GM19452 (cell line): Measurements from ENCODE around the gene FAM193B.
"Not testable (repeated sequence)": the region's sequence is repeated elsewhere in the genome, so short reads cannot be mapped to it uniquely, and the experiment has no call there.

Experiments used
- ATAC-seq: cut with Tn5 transposase; IDR thresholded peaks from one replicate; pipeline ENCODE4 v1.9.1; 2021; ENCODE audit not compliant: unreplicated experiment

FAM193B gene

GRCh38 chr5:177578316-177578715 lies 24.0 kb upstream of the FAM193B start:
- ATAC-seq, result no peak

DNA sequence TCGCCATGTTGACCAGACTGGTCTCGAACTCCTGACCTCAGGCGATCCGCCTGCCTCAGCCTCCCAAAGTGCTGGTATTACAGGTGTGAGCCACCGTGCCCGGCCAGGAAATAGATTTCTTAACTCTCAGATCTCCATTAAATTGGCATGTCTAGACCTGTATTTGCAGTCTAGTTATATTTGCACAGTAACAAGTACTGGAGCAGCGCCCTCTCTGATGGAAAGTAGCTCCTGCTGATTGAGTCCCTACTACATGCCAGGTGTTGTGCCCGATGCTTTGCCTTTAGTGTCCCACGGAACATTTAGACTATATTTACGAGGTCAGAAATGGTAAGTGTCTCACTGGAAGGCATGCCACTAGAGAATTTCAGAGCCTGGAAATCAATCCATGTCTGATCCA lies 21.8 kb upstream of the FAM193B start:
- ATAC-seq, result no peak

GRCh38 chr5:177575488-177575887 lies 21.1 kb upstream of the FAM193B start:
- no peak for ATAC-seq

DNA sequence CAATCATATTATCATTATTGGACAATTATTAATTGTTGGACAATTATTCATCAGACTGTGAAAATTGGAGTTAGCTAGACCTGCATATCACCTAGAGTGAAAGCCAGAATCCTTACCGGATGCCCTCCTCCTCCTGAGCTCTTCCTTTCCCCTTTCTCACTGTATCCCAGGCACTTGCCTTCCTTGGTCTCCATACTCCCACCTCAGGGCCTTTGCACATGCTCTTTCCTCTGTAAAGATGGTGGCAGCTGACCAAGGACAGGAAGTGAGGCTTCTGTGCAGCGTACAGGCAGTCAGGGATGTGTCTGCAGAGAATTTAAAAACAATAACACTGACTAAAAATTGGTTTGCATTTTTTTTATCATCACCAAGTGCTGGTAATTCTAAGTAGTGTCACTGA lies 15.5 kb upstream of the FAM193B start:
- ATAC-seq, result no peak

- ATAC-seq, result no peak
Measured at GRCh38 chr5:177568326-177568725, 14.0 kb upstream of the FAM193B start.

DNA sequence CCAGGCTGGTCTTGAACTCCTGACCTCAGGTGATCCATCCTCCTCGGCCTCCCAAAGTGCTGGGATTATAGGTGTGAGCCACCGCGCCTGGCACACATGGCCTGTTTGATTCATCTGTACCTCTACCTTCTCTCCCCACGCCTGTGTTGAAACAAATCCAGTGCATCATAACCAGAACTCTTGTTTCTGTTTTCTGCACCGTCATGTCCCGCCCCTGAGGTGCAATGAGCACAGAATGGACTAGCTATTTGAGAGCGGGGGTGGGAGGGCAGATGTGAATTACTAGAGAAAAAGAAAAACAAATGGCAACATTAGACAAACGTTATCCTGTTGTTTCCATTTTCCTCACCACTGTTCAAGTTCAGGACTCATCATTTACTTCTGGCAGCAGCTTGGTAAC lies 10.7 kb upstream of the FAM193B start:
- ATAC-seq, result no peak

GRCh38 chr5:177559446-177559941 lies 5.1 kb upstream of the FAM193B start:
- ATAC-seq, result not testable (repeated sequence)

DNA sequence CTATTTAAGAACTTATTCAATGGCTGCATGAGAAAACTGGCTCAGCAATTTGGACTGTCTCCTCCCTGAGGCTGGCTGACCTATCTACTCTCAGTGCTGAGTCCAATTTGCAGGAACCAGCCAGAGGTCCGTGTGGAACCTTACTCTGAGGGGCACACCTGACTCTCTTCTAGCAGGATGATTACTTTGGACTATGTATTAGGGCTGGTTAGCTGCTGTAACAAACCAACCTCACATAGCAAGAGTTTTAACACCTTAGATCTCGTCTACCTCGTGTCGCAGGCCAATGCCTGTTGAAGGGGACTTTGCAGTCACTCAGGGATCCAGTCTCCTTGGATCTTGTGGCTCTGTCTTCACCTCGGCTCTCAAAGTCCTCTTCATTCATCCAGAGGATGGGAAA lies 3.4 kb upstream of the FAM193B start:
- no peak for ATAC-seq

DNA sequence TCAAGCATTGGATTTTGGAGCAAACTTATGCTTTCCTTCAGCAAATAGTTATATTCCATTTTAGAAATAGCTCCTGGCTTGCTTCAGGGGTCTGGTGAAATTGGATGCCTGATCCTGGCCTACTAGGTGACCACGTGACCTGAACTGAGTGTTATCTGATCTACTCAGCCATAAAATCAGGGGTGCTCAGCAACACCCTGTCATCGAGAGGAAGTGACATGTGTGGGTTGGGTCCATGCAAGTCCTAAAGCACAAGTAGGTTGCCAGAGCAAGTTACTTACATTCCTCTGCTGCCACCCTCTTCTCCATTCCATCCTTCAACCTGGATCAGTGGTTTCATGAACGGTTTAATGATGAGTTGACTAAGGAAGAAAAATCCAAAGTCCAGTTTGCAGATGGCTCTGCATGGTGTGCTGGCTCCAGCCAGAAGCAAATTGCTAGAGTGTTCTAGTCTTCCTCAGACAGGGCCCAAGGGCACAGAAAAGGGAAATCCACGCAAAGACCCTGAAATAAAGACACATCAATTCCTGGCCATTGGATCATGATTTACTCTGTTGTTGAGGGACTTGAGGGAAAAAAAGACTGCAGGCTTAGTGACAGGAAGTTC lies 2.8 kb upstream of the FAM193B start:
- ATAC-seq, result no peak

GRCh38 chr5:177555665-177556064 lies 1.3 kb upstream of the FAM193B start:
- ATAC-seq, result no peak

GRCh38 chr5:177555228-177555627 lies 865 bp upstream of the FAM193B start:
- no peak for ATAC-seq

- ATAC-seq, result peak; percentile 40
Measured at GRCh38 chr5:177553671-177554429, 513 bp downstream of the FAM193B start.

DNA sequence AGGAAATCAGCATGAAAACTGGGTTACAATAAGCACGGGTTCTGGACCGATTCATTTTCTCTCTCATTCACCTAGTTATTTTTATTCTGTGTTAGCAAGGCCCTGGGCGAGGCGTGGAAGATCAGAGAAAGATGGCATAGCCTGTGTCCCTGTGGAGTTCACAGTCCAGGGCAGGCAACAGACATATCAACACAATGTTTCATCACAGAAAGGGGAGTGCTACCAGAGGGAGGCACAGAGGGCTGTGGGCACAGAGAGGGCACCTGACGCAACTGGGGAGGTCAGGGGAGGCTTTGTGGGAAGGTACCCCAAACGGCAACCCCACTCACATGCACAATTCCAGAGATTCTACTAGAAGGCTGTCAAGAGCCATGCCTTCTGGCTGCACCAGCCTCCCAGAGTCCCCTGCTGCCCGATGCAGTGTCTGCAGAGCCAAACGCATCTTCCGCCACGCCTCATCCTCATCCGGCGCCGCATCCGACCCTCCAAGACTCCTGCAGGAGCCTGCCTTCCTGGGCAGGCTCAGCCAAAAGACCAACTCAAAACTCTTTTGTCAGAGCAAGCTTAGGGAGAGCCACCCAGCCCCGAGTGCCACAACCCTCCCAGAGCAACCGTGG lies 1.4 kb downstream of the FAM193B start:
- no peak for ATAC-seq

DNA sequence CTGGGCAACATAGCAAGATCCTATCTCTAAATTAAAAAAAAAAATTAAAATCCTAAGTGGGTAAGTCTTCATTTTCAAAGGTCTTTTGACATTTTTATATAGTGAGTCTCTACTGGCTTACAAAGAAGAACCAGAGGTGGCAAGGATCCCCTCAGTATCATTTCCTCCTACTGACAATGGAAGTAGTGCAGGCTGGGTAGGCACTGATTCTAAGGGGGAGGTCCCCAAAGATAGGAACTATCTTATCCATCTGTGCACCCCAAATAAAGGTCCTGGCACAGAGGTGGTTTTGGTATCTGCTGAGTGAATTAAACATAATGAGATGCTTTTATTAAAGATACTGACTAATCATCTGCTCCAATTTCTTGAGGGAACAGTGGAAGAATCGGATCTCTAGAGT lies 4.2 kb downstream of the FAM193B start:
- ATAC-seq, result no peak

DNA sequence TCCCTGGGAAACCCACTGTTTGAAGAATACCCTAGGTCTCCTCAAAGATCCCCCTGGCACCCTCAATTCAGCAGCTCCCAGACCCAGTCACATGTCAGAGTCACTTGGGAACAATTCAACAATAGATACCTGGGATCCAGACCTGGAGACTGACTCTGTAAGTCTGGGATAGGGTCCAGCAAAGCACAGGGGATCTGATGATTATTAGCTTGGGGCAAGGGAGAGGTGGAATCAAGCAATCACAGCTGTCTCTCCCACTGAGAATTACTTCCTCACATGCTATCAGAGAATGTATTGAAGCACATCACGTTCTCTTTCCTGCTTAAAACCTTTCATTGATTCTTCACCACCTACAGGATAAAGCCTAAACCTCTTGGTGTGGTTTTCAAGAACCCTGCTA lies 5.9 kb downstream of the FAM193B start:
- ATAC-seq, result no peak

DNA sequence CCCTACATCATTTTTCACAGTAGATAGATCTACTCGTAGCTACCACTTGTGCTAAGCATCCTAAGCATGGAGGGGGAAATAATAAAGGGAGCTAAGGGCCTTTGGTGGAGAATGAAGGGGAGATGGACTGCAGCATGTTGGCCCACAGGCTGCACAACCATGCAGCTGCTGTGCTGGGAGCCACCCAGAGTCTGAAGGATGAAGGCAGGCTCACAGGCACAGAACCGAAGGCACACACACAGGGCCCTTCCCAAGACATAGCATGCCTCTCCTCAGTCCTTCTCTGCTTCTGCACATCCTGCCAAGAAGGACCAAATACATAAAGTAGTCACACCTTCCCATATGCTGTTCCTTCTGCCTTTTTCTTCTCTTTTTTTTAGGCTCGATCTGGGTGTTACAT lies 6.6 kb downstream of the FAM193B start:
- no peak for ATAC-seq

DNA sequence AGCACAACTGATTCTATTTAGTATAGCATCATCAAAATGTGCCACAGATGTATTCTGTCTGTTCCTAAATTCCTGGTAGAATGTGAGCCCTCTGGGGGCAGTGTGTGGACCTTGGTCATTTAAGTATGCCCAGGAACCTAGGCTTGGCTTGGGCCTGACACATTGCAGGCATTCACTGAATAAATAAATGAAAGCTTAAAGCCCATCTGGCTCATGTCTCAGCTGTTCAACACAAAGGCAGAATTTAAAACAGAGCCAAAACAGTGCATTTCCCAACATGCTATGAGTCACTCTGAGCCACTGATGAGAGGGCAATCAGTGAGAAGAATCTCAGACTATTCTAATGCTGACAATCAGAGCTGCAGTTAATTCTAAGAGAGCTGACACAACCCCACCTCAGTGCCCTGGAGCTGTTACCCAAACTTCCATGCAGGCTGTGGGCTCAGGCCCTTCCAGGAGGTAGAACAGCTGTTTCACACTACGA lies 8.1 kb downstream of the FAM193B start:
- ATAC-seq, result no peak

- no peak for ATAC-seq
Measured at GRCh38 chr5:177545487-177546257, 8.7 kb downstream of the FAM193B start.

- no peak for ATAC-seq
Measured at GRCh38 chr5:177542816-177543465, 11.4 kb downstream of the FAM193B start.

- ATAC-seq, result no peak
Measured at GRCh38 chr5:177540438-177540837, 13.9 kb downstream of the FAM193B start.

- ATAC-seq, result no peak
Measured at GRCh38 chr5:177539411-177539810, 15.0 kb downstream of the FAM193B start.
